GM12878 (cell line): ENCODE results near the gene ACTG1. TPM values are rescaled to one million over a fixed set of nuclear protein-coding genes. Genes with fewer than 3 reads are reported as not detected.
A peak's percentile ranks its signal among the peaks of the same experiment; 100 is the strongest.

Experiments used
- ATAC-seq: fragments of 200-7000 bp; cut with Tn5 transposase; 3 replicates; pipeline ENCODE4 v1.9.1; 2020; ENCODE audit warnings: mild to moderate bottlenecking, moderate library complexity
- BruUV-seq: library from RNA; stranded (reverse); fragments of 400-500 nt; replicated peaks from 2 replicates; lab custom pipeline; 2021; lab: Mats Ljungman, UMichigan
- CTCF ChIA-PET: fragments of 300-600 bp; sonication (Branson Sonifier 250); formaldehyde crosslinking; extraction: SDS; loops from one replicate; lab custom pipeline; 2021; ENCODE audit warnings: inconsistent platforms; lab: Yijun Ruan, JAX
- POLR2A ChIA-PET: fragments of 350-600 bp; formaldehyde crosslinking; extraction: SDS; loops from one replicate; lab custom pipeline; 2021; ENCODE audit warnings: inconsistent platforms; lab: Charles Lee
- RAD21 ChIA-PET: fragments of 300-600 bp; sonication (Branson Sonifier 250); formaldehyde crosslinking; loops from one replicate; lab custom pipeline; 2023; ENCODE audit warnings: antibody characterized with exemption; ENCODE audit not compliant: unreplicated experiment; lab: Charles Lee
- SMC1A ChIA-PET: fragments of 300-600 bp; sonication (Branson Sonifier 250); formaldehyde crosslinking; loops from one replicate; lab custom pipeline; 2023; ENCODE audit not compliant: unreplicated experiment, uncharacterized antibody; lab: Charles Lee
- DNase-seq: peaks from one replicate; pipeline ENCODE4 v3.0.0-alpha.2; 2011; ENCODE audit warnings: low read depth, low spot score
- FAIRE-seq: peaks from 3 replicates; lab custom pipeline; 2011; peaks lifted over from hg19 to GRCh38; lab: Jason Lieb, UNC
- H2AFZ ChIP-seq: 2 replicates; pipeline ENCODE4 v1.6.0; 2011; ENCODE audit warnings: low read depth, low read length, control low read depth; ENCODE audit not compliant: control insufficient read depth
- H3K27ac ChIP-seq: 2 replicates; pipeline ENCODE4 v1.5.1; 2011; ENCODE audit warnings: control low read depth; ENCODE audit not compliant: control insufficient read depth, insufficient read depth
- H3K27me3 ChIP-seq, 2 experiments: replicated peaks in 1 of 2; 2 replicates each; pipeline versions ENCODE4 v1.6.0 to v1.6.1; 2011; ENCODE audit warnings: low read length in 1 of 2; ENCODE audit not compliant: control insufficient read depth in 2 of 2, insufficient read depth in 2 of 2
- H3K36me3 ChIP-seq, 2 experiments: 2 replicates each; pipeline ENCODE4 v1.5.1; 2011; ENCODE audit warnings: low read length in 1 of 2; ENCODE audit not compliant: control insufficient read depth in 2 of 2, insufficient read depth in 2 of 2
- H3K4me1 ChIP-seq: 2 replicates; pipeline ENCODE4 v1.6.1; 2011; ENCODE audit warnings: mild to moderate bottlenecking, low read length, moderate library complexity, mixed read lengths; ENCODE audit not compliant: control insufficient read depth, insufficient read depth
- H3K4me2 ChIP-seq: 2 replicates; pipeline ENCODE4 v1.6.0; 2011; ENCODE audit warnings: control low read depth; ENCODE audit not compliant: control insufficient read depth, insufficient read depth
- H3K4me3 ChIP-seq: fragments of 200-600 bp; sonication (generic); 2 replicates; pipeline ENCODE4 v1.5.1; 2016
- H3K79me2 ChIP-seq: 2 replicates; pipeline ENCODE4 v1.6.0; 2011; ENCODE audit warnings: low read length; ENCODE audit not compliant: control insufficient read depth, insufficient read depth
- H3K9ac ChIP-seq: 2 replicates; pipeline ENCODE4 v1.8.0; 2011; ENCODE audit warnings: low read length, control low read depth, mixed read lengths; ENCODE audit not compliant: control insufficient read depth, insufficient read depth
- H3K9me3 ChIP-seq: replicated peaks from 3 replicates; pipeline ENCODE4 v1.5.1; 2011; ENCODE audit warnings: mild to moderate bottlenecking, low read length; ENCODE audit not compliant: control insufficient read depth, insufficient read depth
- H4K20me1 ChIP-seq: 2 replicates; pipeline ENCODE4 v1.6.0; 2011; ENCODE audit not compliant: control insufficient read depth, insufficient read depth
- BACH1 ChIP-seq: fragments of 450-650 bp; IDR thresholded peaks from 2 replicates; pipeline ENCODE4 v1.6.1; 2017; ENCODE audit warnings: mild to moderate bottlenecking, borderline replicate concordance
- BHLHE40 ChIP-seq, 2 experiments: fragments of 450-650 bp in 1 of 2; IDR thresholded peaks; 2 replicates each; pipeline ENCODE4 v1.6.1; 2011 to 2017; ENCODE audit warnings: low read depth in 2 of 2, borderline replicate concordance in 1 of 2, improper control_type of control experiment in 1 of 2, low read length in 1 of 2, mild to moderate bottlenecking in 1 of 2
- ESRRA ChIP-seq: IDR thresholded peaks from 2 replicates; pipeline ENCODE4 v1.6.1; 2012; ENCODE audit warnings: mild to moderate bottlenecking, low read length, improper control_type of control experiment
- FOXM1 ChIP-seq: IDR thresholded peaks from 2 replicates; pipeline ENCODE4 v1.6.1; 2012; ENCODE audit warnings: low read depth, mild to moderate bottlenecking, inconsistent platforms, low read length, moderate library complexity
- JUNB ChIP-seq: IDR thresholded peaks from 2 replicates; pipeline ENCODE4 v1.6.1; 2016; ENCODE audit warnings: antibody characterized with exemption, mild to moderate bottlenecking
- POLR2A ChIP-seq: IDR thresholded peaks from 2 replicates; pipeline ENCODE4 v1.6.1; 2011; ENCODE audit warnings: low read depth, mild to moderate bottlenecking, low read length
- SMC3 ChIP-seq: IDR thresholded peaks from 2 replicates; pipeline ENCODE4 v1.6.1; 2011; ENCODE audit warnings: low read length, improper control_type of control experiment, borderline replicate concordance
- ZNF207 ChIP-seq: fragments of 450-650 bp; IDR thresholded peaks from 2 replicates; pipeline ENCODE4 v1.6.1; 2014; ENCODE audit warnings: antibody characterized with exemption, mild to moderate bottlenecking, borderline replicate concordance
- ZZZ3 ChIP-seq: IDR thresholded peaks from 2 replicates; pipeline ENCODE4 v1.6.1; 2011; ENCODE audit warnings: low read depth; ENCODE audit not compliant: control insufficient read depth, insufficient read length
- WGBS: methylation state at CpG from one replicate; pipeline ENCODE4 v1.1.6; 2016; ENCODE audit warnings: low lambda C conversion rate; ENCODE audit not compliant: insufficient replicate concordance, insufficient coverage; ENCODE audit errors: missing lambda C conversion rate; 5-methylcytosine and 5-hydroxymethylcytosine counted together
- in situ Hi-C: fragments of 300-500 bp; cut with MboI; formaldehyde crosslinking; loops from 9 replicates; pipeline ENCODE4 v1.14.3; 2018; ENCODE audit warnings: mixed read lengths
- intact Hi-C: fragments of 100-400 bp; cut with micrococcal nuclease; formaldehyde crosslinking; loops from one replicate; pipeline ENCODE4 v1.14.2; 2022; ENCODE audit not compliant: unreplicated experiment
- polyA plus RNA-seq, 11 experiments: library from polyadenylated mRNA; depleted of rRNA in 4 of 11; unstranded in 6 of 11; stranded (reverse) in 5 of 11; fragments of >200 nt; fragmentation: Nextera tagmentation in 4 of 11; fragmentation: Illumina TruSeq in 1 of 11; extraction: Ambion mirVana in 4 of 11; extraction: Trizol in 1 of 11; gene quantifications; 1 replicate in 1 of 11; 2 replicates in 10 of 11; pipeline versions ENCODE4 v1.2.1 to v1.2.3, GENCODE V29; 2011 to 2016; ENCODE audit warnings: inconsistent platforms in 2 of 11, missing spikeins in 2 of 11, low read depth in 1 of 11
- total RNA-seq, 4 experiments: library from RNA; depleted of rRNA in 3 of 4; stranded (reverse); fragments of >200 nt in 3 of 4; fragmentation: Illumina TruSeq in 1 of 4; extraction: Trizol in 1 of 4; gene quantifications; 2 replicates each; pipeline versions ENCODE4 v1.2.1 to v1.2.3, GENCODE V29; 2013 to 2021
- TF ChIP-seq, protein P1 (sequence below): fragments of 450-650 bp; IDR thresholded peaks from 2 replicates; pipeline ENCODE4 v1.6.1; 2018; ENCODE audit warnings: mild to moderate bottlenecking, low read depth, moderate library complexity; ENCODE audit not compliant: partially characterized antibody
- TF ChIP-seq, protein P2 (sequence below): fragments of 450-650 bp; IDR thresholded peaks from 2 replicates; pipeline ENCODE4 v1.6.1; 2016; ENCODE audit warnings: mild to moderate bottlenecking

ACTG1 gene
- total and polyA plus RNA-seq, 10 of the 15 experiments (the other 5 are each of a cell fraction or from before 2014, with no cell fraction given): 810 to 6,105 (median 3,650) TPM

DNA sequence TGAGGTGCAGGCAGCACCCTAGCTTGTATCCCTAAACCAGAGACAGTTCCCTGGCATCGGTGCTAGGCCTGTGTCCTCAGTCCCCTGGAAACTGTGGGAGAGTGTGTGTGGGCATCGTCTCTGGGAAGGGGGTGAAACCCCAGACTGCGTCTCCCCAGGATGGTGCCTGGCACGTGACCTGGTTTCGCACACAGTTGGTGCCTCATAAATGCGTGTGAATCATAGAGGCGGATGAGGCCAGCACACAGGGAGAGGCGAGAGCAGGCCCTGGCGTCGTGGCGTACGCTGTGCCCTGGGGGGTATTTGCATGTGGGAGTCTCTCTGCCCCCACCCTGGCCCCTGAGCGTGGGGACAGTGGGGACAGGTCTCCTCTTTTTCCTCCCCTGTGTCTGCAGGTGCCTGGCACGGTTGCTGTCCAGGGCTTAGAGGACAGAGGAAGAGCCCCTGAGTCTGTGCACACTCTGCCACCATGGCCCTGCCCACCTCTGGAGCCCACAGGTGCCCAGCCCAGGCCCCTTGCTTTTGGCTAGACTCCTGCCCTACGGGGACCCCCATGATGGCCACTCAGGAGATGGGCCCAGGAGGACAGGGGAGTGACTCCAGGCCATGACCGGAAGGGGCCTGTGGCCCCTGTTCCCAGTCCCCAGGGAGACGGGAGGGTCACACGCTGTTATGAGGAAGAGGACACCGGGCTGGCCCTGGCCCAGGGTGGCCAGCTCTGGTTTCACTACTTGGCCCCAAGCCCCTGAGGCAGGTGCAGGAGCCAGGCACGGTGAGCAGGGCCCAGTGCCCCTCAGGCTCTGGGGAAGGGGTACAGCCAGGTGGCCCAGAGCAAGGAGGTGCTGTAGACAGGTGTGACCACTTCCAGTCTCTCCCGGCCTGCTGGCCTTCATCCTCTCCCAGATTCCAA is 14.3 kb upstream of the ACTG1 start:
- Histone ChIP-seq H2AFZ (no peak overlapping the region), H3K4me1 (no peaks in the 10 kb centered on the region), H3K4me2 (no peak overlapping the region), H3K36me3 (no peaks in the 10 kb centered on the region), H3K9ac (no peak overlapping the region), H3K4me3 (no peak overlapping the region), H4K20me1 (no peaks in the 10 kb centered on the region), H3K27me3 (no peaks in the 10 kb centered on the region), H3K79me2 (no peaks in the 10 kb centered on the region), H3K9me3 (no peaks in the 10 kb centered on the region), H3K27ac (no peak overlapping the region)
- ATAC-seq (no peak), FAIRE-seq (no peak), DNase-seq (no peak)
- CTCF ChIA-PET: no interaction called here
- RAD21 ChIA-PET: no interaction called here
- POLR2A ChIA-PET: interaction anchor here (0.5 kb wide), 1 partner anchor 1250 kb away, joined by 3 read pairs; no protein-coding TSS in a partner anchor
- intact Hi-C loops: no loop called here
- WGBS: 56% methylated on average over 21 of the region's 21 CpGs
- no TSS peak for BruUV-seq
- no peak for TF ChIP-seq BACH1
- peak in 1 of 2 experiments; percentile 29; a peak in 1 of 4 replicates for TF ChIP-seq BHLHE40 (IDR thresholded peaks at IDR 0.05; ENCODE audit: borderline replicate concordance in 1 of 2, low read depth in 2 of 2, low read length in 1 of 2)
- TF ChIP-seq ZZZ3: no peak
- TF ChIP-seq, protein P1, sequence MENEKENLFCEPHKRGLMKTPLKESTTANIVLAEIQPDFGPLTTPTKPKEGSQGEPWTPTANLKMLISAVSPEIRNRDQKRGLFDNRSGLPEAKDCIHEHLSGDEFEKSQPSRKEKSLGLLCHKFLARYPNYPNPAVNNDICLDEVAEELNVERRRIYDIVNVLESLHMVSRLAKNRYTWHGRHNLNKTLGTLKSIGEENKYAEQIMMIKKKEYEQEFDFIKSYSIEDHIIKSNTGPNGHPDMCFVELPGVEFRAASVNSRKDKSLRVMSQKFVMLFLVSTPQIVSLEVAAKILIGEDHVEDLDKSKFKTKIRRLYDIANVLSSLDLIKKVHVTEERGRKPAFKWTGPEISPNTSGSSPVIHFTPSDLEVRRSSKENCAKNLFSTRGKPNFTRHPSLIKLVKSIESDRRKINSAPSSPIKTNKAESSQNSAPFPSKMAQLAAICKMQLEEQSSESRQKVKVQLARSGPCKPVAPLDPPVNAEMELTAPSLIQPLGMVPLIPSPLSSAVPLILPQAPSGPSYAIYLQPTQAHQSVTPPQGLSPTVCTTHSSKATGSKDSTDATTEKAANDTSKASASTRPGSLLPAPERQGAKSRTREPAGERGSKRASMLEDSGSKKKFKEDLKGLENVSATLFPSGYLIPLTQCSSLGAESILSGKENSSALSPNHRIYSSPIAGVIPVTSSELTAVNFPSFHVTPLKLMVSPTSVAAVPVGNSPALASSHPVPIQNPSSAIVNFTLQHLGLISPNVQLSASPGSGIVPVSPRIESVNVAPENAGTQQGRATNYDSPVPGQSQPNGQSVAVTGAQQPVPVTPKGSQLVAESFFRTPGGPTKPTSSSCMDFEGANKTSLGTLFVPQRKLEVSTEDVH: no peak
- no peak for TF ChIP-seq ZNF207
- TF ChIP-seq SMC3: no peak
- TF ChIP-seq JUNB: no peak
- TF ChIP-seq FOXM1: no peak
- no peak for TF ChIP-seq ESRRA
- TF ChIP-seq, protein P2, sequence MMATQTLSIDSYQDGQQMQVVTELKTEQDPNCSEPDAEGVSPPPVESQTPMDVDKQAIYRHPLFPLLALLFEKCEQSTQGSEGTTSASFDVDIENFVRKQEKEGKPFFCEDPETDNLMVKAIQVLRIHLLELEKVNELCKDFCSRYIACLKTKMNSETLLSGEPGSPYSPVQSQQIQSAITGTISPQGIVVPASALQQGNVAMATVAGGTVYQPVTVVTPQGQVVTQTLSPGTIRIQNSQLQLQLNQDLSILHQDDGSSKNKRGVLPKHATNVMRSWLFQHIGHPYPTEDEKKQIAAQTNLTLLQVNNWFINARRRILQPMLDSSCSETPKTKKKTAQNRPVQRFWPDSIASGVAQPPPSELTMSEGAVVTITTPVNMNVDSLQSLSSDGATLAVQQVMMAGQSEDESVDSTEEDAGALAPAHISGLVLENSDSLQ: no peak
- TF ChIP-seq POLR2A: 0 out of 2 replicates have a peak, but pooled peaks have one; percentile 3
- SMC1A ChIA-PET: no interaction called here
- in situ Hi-C loops: no loop called here
